DMS79 treated with DMSO at 0.1 percent for 48 hours (cell line): ENCODE results near the gene MRPS12.
"Not testable (repeated sequence)": the region's sequence is repeated elsewhere in the genome, so short reads cannot be mapped to it uniquely, and the experiment has no call there.

ENCODE experiments used
- DNase-seq: peaks from one replicate; lab custom pipeline; 2025; lab: John Stamatoyannopoulos, UW

MRPS12 gene

DNA sequence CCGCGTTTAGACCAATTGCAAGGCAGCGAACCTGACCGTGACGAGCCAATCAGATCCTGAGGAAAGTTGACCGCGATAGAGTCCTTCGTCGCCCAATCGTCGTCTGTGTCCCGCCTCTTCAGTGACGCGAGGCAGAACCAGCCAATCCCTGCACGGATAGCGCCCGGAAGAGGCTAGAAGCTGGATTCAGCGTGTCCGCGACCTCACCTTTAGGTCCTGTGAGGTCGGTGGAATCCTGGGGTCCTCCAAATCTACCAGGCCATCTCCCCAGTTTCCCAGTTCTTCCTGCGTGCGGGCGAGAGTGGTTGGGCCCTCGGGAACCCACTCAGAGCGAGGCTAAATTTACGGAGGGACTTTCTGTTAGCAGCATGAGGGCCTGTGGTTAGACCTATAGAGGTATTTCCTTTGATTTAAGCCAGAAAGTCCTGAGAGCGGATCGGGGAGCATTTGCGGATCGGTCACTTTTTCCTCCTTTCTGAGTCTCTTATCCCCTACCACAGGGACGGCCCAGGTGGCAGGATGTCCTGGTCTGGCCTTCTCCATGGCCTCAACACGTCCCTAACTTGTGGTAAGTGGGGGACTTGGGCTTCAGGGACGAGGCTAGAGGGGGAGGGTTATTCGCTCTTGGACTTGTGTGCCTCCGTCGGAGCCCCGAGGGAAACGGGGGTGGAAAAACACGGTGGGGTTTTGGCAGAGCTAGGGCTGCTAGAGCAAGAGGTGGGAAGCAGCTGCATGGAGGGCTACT is at the start of gene MRPS12:
Gene MRPS12 (plus strand): TSS at position 169 of the 745 bp plus-strand sequence. CDS start 351 bp downstream, at position 520.
- peak; percentile 97 for DNase-seq

DNA sequence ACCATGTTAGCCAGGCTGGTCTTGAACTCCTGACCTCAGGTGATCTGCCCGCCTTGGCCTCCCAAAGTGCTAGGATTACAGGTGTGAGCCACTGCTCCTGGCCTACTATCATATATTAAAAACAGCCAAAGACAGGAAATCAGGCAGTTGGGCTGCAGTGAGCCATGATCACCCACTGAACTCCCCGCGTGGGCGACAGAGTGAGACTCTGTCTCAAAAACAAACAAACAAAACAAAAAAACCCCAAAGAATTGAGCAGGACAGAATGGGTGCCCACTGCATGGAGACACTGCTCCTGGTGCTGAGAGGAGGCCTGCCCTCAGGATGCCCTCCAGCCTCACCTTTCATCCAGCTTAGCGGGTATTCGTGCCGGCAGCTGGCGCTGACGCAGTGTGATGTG is 47.5 kb upstream of the MRPS12 start:
- no peak for DNase-seq

DNA sequence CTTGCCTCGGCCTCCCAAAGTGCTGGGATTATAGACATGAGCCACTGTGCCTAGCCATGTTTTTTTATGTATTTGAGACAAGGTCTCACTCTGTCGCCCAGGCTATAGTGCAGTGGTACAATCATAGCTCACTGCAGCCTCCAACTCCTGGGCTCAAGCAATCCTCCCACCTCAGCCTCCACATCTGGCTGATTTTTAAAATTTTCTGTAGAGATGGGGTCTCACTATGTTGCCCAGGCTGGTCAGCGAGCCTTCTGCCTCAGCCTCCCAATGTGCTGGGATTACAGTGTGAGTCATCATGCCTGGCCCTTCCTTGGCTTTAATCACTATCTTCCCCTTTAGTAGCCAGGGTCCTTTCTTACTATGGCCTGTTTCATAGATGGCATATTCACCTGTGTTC is 46.1 kb upstream of the MRPS12 start:
- not testable (repeated sequence) for DNase-seq

DNA sequence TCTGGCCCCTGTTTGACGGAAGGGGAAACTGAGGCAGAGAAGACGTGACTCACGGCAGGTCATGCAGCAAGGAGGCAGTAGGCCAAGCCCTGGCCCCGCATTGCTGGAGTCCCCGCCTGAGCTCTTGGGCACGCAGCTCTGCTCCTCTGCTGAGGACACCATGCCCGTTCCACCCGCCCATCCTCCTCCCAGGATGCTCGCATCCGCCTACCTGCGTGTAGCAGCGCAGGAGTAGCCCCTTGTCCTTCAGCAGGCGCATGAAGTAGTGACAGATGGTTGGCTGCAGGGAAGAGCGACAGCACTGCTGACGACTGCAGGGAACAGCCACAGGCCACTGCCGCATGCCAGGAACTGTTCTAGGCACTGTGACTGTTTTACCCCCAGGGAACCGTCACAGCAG is 41.9 kb upstream of the MRPS12 start:
- DNase-seq = no peak

DNA sequence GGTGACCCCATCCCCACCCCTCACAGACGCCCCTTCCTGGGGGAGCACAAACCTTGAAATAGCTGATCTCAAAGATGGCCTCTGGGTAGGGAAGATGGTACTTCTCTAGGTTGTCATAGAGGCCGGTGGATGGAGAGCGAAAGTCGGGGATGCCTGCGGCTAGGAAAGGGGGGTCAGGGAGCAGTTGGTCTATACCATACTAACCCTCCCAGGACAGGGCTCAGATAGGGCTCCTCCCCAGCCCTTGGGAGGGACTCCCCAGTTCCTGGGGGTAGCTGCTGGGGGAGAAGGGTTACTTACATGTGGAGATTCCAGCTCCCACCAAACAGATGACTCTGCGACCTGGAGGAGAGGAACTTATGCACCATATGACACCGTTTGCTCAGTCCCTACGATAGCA is 40.9 kb upstream of the MRPS12 start:
- no peak for DNase-seq

DNA sequence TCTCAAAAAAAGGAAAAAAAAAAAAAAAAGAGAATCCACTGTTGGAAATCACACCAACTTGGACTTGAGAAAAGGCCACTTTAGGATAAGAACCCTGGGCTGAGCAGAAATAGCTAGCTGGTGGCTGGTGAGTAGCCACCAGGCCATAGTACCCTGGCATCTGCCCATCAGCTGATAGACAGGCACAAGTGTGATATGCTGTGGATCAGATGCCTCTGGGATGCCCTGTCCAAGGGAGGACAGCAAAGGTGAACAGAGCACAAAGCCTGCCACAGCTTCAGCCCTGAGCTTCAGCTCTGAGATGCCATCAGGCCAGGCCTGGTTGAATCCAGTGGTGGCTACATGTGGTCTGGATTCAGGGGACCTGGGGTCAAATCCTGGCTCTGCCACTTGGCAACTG is 40.1 kb upstream of the MRPS12 start:
- no peak for DNase-seq

DNA sequence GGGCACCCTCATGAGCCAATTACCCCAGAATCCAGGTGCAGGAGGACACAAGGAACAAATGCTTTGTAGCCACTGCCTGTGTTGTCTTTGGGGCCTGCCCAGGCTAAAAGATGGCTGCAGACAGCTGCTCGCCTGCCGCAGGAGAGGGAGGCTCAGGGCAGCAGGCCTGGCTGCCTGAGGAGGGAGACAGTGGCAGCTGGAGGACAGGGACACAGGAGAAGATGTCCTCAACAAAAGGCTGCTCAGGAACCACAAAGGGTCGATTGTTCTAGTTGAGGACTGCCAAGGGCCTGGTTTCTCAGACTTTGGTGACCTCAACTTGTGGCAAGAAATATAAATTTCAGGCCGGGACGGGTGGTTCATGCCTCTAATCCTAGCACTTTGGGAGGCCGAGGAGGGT is 39.0 kb upstream of the MRPS12 start:
- DNase-seq = no peak

DNA sequence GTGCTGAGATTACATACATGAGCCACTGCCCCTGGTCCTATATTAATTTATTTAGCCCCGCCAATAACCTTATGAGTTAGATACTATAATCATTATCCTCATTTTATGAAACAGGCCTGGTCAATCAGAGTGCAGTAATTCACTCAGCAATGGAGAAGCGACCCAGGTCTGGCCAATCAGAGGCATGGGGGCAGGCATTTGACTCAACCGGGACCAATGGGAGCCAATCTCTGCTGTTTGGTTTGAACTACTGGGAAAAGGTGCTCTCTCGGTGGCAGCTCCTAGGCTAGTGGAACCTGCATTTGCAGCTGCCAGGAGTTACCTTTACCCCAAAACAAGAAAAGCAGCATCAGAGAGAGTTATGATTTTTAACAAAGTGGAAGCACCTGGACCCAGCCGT is 37.9 kb upstream of the MRPS12 start:
- DNase-seq = peak; percentile 93

DNA sequence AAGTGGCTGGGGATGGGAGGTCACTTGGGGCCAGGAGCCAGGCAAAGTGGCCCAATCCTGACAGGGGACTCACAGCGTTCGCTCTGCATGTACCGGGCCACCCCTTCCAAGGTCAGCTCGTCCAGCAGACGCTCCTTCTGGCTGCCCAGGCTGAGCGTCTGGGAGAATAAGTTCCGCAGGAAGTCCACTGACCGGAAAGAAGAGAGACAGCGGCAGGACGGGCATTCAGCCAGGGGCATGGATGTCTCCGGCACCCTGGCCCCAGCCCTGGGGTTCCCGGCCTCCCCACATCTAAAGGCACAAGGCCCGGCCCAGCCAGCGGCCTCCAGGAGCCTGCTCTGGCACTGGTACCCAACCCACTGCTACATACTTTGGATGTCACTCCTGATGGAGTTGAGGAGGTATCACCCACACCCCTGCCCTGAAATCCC is 37.4 kb upstream of the MRPS12 start:
- no peak for DNase-seq

DNA sequence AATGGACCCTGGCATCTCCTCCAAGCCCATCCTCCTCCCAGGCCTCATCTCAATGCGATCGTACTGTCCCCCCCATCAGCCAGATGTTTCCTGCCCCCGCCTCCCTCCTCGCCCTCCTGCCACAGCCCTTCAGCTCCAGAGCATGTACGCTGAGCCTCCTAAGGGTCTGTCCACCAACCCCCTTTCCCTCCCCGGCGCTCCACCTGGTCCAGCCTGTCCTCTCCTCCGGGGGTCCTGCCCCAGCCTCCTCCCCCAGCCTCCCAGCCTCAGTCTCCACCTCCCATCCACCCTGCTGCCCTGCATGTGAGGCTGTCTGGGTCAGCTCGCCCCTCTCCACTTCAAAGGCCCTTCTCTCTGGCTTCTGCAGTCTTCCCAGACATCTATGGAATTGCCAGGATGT is 35.8 kb upstream of the MRPS12 start:
- DNase-seq = no peak

DNA sequence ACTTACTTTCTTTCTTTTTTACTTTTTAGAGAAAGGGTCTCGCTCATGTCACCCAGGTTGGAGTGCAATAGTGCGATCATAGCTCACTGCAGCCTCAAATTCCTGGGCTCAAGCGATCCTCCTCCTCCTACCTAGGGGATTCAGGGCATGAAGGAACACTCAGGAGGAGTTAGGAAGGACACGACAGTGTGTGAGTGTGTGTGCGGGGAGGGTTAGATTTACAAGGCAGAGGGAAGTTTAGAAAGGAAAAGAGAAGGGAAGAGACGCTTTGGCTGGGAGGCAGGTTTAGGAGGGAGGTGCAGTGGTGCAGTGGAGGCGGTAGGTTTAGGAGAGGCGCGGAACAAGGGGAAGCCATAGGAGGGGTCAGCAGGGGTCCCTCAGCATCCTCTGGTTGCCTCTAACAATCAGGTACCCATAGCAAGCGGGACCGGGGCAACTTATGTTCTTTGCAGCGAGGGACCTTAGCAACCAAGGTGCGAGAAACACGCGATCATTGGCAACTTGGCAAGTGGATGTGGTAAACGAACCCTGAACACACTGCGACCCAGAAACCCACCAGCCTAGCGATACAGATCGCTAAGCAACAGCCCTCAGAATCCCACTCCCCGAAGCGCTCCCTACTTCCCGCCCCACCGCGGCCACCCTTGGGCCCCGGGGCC is 31.8 kb upstream of the MRPS12 start:
- DNase-seq = peak; percentile 26

DNA sequence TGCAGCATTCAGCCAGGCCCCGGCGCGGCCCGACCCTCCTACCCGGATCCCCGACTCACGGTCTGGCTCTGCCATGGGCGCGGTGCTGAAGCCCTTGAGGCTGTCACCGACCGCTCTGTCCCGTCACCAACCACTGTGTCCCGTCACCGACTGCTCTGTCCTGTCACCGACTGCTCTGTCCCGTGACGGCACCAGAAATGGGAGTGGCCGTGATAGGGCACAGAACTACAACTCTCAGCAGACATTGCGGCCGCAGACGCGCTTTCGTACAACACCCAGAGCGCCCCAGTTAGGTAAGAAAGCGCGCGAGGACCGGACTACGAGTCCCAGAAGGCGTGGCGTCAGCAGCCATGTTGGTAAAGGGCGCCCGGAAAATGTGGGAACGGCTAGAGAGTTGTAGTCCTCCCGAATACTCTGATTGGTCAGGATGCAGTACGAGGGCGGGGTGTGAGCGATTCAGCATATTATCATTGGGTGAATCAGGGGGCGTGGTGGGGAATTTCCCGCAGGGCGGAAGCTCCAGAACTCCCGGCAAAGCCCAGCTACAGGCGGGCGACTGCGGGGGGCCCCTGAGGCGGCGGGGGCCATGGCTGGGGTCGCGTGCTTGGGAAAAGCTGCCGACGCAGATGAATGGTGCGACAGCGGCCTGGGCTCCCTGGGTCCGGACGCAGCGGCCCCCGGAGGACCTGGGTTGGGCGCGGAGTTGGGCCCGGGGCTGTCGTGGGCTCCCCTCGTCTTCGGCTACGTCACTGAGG is 31.1 kb upstream of the MRPS12 start, which contains the start of the genes NFKBIB and SIRT2:
Gene NFKBIB (plus strand): TSS at position 523 of the 755 bp plus-strand sequence. CDS start 64 bp downstream, at position 587.
Gene SIRT2 (minus strand): TSS at position 172 of the 755 bp plus-strand sequence. CDS start 97 bp downstream, at position 75.
- peak; percentile 99 for DNase-seq

DNA sequence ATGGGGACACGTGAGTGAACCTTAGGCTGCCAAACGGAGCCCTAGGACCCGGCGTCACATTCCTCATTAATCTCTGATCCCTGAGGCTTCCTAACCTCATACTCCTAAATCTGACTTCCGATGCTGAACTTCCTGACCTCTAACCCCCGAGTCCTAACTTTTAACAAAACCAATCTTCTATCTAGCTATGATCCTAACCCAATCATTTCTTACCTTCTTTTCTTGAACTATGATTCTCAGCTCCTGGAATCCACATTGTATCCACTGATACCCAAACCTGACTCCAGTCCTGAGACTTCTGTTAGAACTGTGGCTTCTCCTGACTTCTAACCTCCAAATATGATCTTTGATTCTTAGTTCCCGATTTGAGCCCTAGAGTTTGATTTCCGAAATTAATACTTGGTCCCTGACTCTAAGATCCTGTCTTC is 30.5 kb upstream of the MRPS12 start:
- DNase-seq = no peak

DNA sequence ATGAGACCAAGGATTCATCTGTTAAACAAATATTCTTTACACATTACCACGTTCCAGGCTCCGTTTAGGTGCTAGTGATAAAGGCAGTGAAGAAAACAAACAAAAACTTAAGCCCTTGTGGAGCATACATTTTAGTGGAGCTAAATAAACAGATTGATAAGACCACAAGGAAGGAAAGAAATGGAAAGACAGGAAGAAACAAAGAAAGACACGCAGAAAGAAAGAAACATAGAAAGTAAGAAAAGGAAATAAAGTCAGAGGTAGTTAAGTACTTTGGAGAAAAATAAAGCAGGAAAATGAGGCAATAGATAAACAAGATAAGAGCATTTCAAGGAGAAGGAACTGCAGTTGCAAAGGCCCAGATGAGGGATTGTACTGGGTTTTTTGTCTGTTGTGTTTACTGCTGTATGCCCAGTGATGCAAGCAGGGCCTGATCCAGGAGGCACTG is 30.0 kb upstream of the MRPS12 start:
- no peak for DNase-seq

DNA sequence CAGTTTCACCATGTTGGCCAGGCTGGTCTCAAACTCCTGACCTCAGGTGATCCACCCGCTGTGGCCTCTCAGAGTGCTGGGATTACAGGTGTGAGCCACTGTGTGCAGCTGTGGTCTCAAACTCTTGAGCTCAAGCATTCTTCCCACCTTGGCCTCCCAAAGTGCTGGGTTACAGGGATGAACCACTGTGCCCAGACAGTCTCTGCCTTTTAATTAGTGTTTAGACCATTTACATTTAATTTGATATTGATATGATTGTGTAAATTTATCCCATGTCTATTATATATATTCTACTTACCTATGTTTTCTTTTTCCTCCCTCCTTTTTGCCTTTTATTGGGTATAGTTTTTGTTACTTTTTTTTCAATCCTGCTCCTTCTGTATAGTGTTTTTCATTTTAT is 29.1 kb upstream of the MRPS12 start:
- no peak for DNase-seq

DNA sequence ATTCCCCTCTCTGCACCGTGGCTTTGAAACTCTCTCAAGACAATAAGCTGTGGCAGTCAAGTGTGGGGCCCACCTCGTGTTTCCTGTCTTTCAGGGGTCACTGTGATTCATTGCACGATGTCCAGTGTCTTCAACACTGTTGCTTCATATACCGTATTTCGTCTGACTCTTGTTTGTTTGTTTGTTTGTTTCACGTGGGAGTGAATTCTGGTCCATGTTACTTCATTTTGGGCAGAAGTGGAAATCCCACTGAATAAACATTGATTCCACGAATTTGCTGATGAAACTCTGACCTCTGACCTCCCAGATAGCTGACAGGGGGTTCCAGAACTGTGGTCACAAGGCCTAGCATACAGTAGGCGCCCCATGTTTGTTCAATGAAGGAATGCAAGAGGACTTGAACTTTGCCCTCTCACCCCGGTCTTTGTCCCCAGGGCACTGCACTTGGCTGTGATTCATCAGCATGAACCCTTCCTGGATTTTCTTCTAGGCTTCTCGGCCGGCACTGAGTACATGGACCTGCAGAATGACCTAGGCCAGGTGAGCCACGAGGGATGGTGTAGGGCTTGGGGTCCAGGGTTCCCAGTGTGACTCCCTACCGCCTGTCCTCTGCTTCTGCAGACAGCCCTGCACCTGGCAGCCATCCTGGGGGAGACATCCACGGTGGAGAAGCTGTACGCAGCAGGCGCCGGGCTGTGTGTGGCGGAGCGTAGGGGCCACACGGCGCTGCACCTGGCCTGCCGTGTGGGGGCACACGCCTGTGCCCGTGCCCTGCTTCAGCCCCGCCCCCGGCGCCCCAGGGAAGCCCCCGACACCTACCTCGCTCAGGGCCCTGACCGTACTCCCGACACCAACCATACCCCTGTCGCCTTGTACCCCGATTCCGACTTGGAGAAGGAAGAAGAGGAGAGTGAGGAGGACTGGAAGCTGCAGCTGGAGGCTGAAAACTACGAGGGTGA is 25.9 kb upstream of the MRPS12 start:
- no peak for DNase-seq

DNA sequence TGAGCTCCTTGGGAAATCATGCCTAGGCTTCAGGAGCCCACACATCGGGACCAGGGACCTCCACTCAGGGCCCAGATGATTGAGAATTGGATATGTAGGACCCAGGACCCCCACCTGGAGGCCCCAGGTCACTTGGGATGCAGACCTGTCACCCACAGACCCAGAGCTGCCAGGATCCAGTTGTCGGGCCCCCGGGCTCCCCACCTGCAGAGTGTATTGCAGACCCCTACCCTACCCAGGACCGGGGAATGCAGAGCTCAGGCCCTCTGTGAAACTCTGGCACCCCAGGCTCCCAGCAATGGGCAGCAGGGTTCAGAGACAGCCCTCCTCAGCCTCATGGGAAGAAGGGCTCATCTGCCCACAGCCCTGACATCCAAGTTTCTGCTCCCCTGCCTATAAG is 25.1 kb upstream of the MRPS12 start:
- DNase-seq = no peak

DNA sequence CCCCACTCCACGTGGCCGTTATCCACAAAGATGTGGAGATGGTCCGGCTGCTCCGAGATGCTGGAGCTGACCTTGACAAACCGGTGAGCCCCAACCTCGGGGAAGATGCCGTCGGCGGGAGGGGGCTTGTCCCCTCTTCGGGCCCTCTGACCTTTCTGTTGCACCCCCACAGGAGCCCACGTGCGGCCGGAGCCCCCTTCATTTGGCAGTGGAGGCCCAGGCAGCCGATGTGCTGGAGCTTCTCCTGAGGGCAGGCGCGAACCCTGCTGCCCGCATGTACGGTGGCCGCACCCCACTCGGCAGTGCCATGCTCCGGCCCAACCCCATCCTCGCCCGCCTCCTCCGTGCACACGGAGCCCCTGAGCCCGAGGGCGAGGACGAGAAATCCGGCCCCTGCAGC is 23.5 kb upstream of the MRPS12 start:
- no peak for DNase-seq

DNA sequence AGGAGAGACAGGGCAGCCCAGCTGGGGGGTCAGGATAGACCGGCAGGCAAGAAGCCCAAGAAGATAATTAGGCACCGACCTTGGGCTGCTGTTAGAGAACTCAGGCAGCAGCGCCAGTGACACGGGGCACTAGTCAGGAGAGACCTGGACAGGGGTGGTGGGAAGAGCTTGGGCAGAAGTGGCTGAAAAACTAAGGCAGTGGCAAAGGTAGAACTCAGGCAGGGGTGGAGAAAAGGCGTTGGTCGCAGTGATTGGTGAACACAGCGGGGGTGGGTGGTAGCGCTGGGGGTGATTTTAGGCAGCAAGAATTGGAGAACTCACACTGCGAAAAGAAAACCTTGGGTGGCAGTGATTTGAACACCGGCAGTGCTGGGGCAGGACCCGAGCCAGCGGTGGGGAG is 23.1 kb upstream of the MRPS12 start:
- DNase-seq = no peak

DNA sequence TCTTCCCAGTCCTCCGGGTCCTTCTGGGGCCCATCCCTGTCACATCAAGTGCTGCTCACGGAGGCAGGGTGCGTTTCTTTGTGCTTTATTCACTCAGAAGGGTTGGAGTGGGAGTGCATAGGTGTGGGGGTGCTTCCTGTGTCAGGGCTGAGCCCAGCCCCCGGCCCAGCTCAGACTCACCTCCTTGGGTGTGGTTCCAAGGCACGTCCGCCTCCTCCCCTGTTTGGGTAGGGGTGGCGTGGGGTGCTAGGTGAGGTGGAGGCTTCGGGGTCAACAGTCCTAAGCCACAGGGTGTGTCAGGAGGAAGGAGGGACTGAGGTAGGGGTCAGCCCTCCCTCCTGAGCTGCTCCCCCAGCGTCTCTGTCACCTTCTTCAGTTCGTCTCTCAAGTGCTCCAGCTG is 21.8 kb upstream of the MRPS12 start:
- no peak for DNase-seq

DNA sequence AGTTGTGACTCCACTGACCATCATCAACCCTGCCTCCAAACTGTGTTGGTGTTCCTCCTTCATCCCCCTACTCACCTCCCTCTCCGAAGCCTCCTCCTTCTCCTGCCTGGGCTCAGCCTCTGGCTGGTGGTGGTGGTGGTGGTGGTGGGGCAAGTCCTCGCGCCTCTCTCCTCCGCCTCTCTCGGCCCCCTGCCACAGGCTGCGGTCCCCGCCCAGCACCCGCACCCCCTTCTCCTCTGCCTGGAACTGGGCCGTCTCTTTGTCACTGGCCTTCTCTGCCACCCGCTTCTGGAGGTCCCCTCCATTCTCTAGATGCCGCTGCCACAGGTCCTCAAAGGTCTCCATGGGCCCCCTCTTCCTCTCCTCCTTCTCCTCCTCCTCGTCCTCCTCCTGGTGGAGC is 20.3 kb upstream of the MRPS12 start:
- no peak for DNase-seq
